WTC11 (cell line): ENCODE measurements around the gene KDM3B. TPM values are rescaled to one million over a fixed set of nuclear protein-coding genes. Genes with fewer than 3 reads are reported as not detected.

Source experiments
- ATAC-seq: fragments of 200-7000 bp; cut with Tn5 transposase; 2 replicates; pipeline ENCODE4 v1.10.0; 2021; ENCODE audit warnings: mild to moderate bottlenecking, moderate library complexity
- CTCF ChIA-PET: fragments of 300-600 bp; sonication (Branson Sonifier 250); formaldehyde crosslinking; loops from one replicate; lab custom pipeline; 2021; ENCODE audit warnings: antibody characterized with exemption; lab: Charles Lee
- POLR2A ChIA-PET: fragments of 350-600 bp; sonication (Branson Sonifier 250); formaldehyde crosslinking; loops from one replicate; lab custom pipeline; 2021; ENCODE audit warnings: antibody characterized with exemption; lab: Charles Lee
- DNase-seq: peaks from one replicate; pipeline ENCODE4 v3.0.0; 2021; ENCODE audit warnings: low spot score
- H3K27ac Mint-ChIP-seq: 2 replicates; pipeline ENCODE4 v1.8.0; 2021; ENCODE audit warnings: mixed read lengths
- H3K27me3 Mint-ChIP-seq: 2 replicates; pipeline ENCODE4 v1.8.0; 2021; ENCODE audit warnings: low read depth, mild to moderate bottlenecking, moderate library complexity, mixed read lengths
- H3K36me3 Mint-ChIP-seq: 2 replicates; pipeline ENCODE4 v1.8.0; 2021; ENCODE audit warnings: mixed read lengths
- H3K4me1 Mint-ChIP-seq: 2 replicates; pipeline ENCODE4 v1.8.0; 2022; ENCODE audit warnings: mixed read lengths
- H3K4me3 Mint-ChIP-seq: 2 replicates; pipeline ENCODE4 v1.8.0; 2021; ENCODE audit warnings: mild to moderate bottlenecking, moderate library complexity, mixed read lengths
- H3K9me3 Mint-ChIP-seq: 2 replicates; pipeline ENCODE4 v1.8.0; 2021; ENCODE audit warnings: mixed read lengths
- FOXP1 ChIP-seq: sonication (generic); formaldehyde crosslinking; IDR thresholded peaks from 2 replicates; pipeline ENCODE4 v1.8.0; 2022; ENCODE audit warnings: missing genetic modification reagents, mild to moderate bottlenecking, moderate library complexity, borderline replicate concordance
- GTF2I ChIP-seq: fragments of 250-450 bp; sonication (Bioruptor Pico); conservative IDR thresholded peaks from 2 replicates; pipeline ENCODE4 v1.4.0; 2021; ENCODE audit warnings: mild to moderate bottlenecking
- JAZF1 ChIP-seq: fragments of 250-450 bp; sonication (Bioruptor Pico); IDR thresholded peaks from 2 replicates; pipeline ENCODE4 v1.9.0; 2021; ENCODE audit warnings: moderate library complexity, mild to moderate bottlenecking, inconsistent platforms
- JUN ChIP-seq: sonication (generic); formaldehyde crosslinking; IDR thresholded peaks from 2 replicates; pipeline ENCODE4 v1.8.0; 2023; ENCODE audit warnings: mild to moderate bottlenecking, missing genetic modification reagents
- KAT7 ChIP-seq: sonication (generic); formaldehyde crosslinking; IDR thresholded peaks from 2 replicates; pipeline ENCODE4 v1.8.1; 2023; ENCODE audit warnings: missing genetic modification reagents, mild to moderate bottlenecking, borderline replicate concordance
- NR2C2 ChIP-seq: sonication (generic); formaldehyde crosslinking; IDR thresholded peaks from 2 replicates; pipeline ENCODE4 v1.8.0; 2022; ENCODE audit warnings: mild to moderate bottlenecking, missing genetic modification reagents
- RORB ChIP-seq: fragments of 250-450 bp; sonication (Bioruptor Pico); IDR thresholded peaks from 2 replicates; pipeline ENCODE4 v1.9.0; 2021; ENCODE audit warnings: mild to moderate bottlenecking
- ZNF317 ChIP-seq: sonication (generic); formaldehyde crosslinking; IDR thresholded peaks from 2 replicates; pipeline ENCODE4 v1.8.1; 2023; ENCODE audit warnings: low read depth, mild to moderate bottlenecking, moderate library complexity, missing genetic modification reagents, borderline replicate concordance
- total RNA-seq: library from RNA; stranded (reverse); gene quantifications from 3 replicates; pipeline ENCODE4 v1.2.3, GENCODE V29; 2021
- TF ChIP-seq, protein P1 (sequence below): sonication (generic); formaldehyde crosslinking; IDR thresholded peaks from 2 replicates; pipeline ENCODE4 v1.8.0; 2022; ENCODE audit warnings: mild to moderate bottlenecking, missing genetic modification reagents
- TF ChIP-seq, protein P2 (sequence below): sonication (generic); formaldehyde crosslinking; conservative IDR thresholded peaks from 2 replicates; pipeline ENCODE4 v1.8.1; 2023; ENCODE audit warnings: mild to moderate bottlenecking, low read depth, missing genetic modification reagents, moderate library complexity
- TF ChIP-seq, protein P3 (sequence below): sonication (generic); formaldehyde crosslinking; IDR thresholded peaks from 2 replicates; pipeline ENCODE4 v1.8.1; 2023; ENCODE audit warnings: mild to moderate bottlenecking, missing genetic modification reagents, borderline replicate concordance
- TF ChIP-seq, protein P4 (sequence below): sonication (generic); formaldehyde crosslinking; IDR thresholded peaks from 2 replicates; pipeline ENCODE4 v1.8.1; 2023; ENCODE audit warnings: mild to moderate bottlenecking, moderate library complexity, missing genetic modification reagents
- TF ChIP-seq, protein P5 (sequence below): fragments of 250-450 bp; sonication (Bioruptor Pico); IDR thresholded peaks from 2 replicates; pipeline ENCODE4 v1.9.0; 2021; ENCODE audit warnings: mild to moderate bottlenecking
- TF ChIP-seq, protein P6 (sequence below): fragments of 250-450 bp; sonication (Bioruptor Pico); conservative IDR thresholded peaks from 2 replicates; pipeline ENCODE4 v1.9.0; 2021; ENCODE audit warnings: mild to moderate bottlenecking
- TF ChIP-seq, protein P7 (sequence below): sonication (generic); formaldehyde crosslinking; IDR thresholded peaks from 2 replicates; pipeline ENCODE4 v1.8.0; 2023; ENCODE audit warnings: missing genetic modification reagents, mild to moderate bottlenecking, borderline replicate concordance
- TF ChIP-seq, protein P8 (sequence below): fragments of 250-450 bp; sonication (Bioruptor Pico); IDR thresholded peaks from 2 replicates; pipeline ENCODE4 v1.9.0; 2021; ENCODE audit warnings: mild to moderate bottlenecking

Gene KDM3B
- total RNA-seq, 1 experiment from 2014 or later, result 87.9 TPM

DNA sequence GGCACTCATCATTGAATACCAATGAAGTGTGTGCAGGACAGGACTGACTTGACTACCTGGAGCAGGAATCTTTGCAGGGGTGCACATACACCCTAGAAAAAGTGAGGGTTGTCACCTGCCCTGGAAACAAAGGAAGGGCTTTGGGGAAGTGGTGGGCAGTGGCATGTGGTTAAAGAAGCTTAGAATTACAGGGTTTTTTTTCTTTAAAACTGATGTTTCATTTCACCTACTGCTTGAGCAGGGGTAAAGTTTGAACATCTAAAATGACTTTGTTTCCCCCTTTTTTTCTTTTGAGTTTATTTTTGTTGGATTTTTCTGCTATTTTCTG lies 2.0 kb upstream of the KDM3B start:
- no peak for ATAC-seq
- no peak for DNase-seq
- H3K9me3 Mint-ChIP-seq, result peaks cover 10% of the 10 kb centered on the region
- H3K27ac Mint-ChIP-seq, result peak overlapping the region; percentile 50
- H3K4me3 Mint-ChIP-seq, result no peak overlapping the region
- no peaks in the 10 kb centered on the region for H3K27me3 Mint-ChIP-seq
- POLR2A ChIA-PET, result interaction anchor here (1.6 to 4.9 kb wide), 3 partner anchors 12 to 114 kb away, joined by 4 to 61 read pairs (median 6); partner anchors contain the start of genes EGR1 and FAM53C
- H3K4me1 Mint-ChIP-seq, result peaks cover 20% of the 10 kb centered on the region
- CTCF ChIA-PET, result interaction anchor here (0.9 to 5.1 kb wide), 2 partner anchors 19 to 135 kb away, joined by 3 to 63 read pairs; partner anchors contain the start of genes CDC23 and CDC25C
- peaks cover 35% of the 10 kb centered on the region for H3K36me3 Mint-ChIP-seq
- TF ChIP-seq, protein P1, sequence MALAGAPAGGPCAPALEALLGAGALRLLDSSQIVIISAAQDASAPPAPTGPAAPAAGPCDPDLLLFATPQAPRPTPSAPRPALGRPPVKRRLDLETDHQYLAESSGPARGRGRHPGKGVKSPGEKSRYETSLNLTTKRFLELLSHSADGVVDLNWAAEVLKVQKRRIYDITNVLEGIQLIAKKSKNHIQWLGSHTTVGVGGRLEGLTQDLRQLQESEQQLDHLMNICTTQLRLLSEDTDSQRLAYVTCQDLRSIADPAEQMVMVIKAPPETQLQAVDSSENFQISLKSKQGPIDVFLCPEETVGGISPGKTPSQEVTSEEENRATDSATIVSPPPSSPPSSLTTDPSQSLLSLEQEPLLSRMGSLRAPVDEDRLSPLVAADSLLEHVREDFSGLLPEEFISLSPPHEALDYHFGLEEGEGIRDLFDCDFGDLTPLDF (CRISPR knock-in tag), result no peak
- TF ChIP-seq GTF2I (CRISPR knock-in tag), result no peak
- no peak for TF ChIP-seq FOXP1
- TF ChIP-seq, protein P2, sequence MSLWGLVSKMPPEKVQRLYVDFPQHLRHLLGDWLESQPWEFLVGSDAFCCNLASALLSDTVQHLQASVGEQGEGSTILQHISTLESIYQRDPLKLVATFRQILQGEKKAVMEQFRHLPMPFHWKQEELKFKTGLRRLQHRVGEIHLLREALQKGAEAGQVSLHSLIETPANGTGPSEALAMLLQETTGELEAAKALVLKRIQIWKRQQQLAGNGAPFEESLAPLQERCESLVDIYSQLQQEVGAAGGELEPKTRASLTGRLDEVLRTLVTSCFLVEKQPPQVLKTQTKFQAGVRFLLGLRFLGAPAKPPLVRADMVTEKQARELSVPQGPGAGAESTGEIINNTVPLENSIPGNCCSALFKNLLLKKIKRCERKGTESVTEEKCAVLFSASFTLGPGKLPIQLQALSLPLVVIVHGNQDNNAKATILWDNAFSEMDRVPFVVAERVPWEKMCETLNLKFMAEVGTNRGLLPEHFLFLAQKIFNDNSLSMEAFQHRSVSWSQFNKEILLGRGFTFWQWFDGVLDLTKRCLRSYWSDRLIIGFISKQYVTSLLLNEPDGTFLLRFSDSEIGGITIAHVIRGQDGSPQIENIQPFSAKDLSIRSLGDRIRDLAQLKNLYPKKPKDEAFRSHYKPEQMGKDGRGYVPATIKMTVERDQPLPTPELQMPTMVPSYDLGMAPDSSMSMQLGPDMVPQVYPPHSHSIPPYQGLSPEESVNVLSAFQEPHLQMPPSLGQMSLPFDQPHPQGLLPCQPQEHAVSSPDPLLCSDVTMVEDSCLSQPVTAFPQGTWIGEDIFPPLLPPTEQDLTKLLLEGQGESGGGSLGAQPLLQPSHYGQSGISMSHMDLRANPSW (CRISPR knock-in tag), result no peak
- TF ChIP-seq JUN (CRISPR knock-in tag), result no peak
- TF ChIP-seq JAZF1 (CRISPR knock-in tag), result no peak
- TF ChIP-seq NR2C2 (CRISPR knock-in tag), result no peak
- TF ChIP-seq, protein P3, sequence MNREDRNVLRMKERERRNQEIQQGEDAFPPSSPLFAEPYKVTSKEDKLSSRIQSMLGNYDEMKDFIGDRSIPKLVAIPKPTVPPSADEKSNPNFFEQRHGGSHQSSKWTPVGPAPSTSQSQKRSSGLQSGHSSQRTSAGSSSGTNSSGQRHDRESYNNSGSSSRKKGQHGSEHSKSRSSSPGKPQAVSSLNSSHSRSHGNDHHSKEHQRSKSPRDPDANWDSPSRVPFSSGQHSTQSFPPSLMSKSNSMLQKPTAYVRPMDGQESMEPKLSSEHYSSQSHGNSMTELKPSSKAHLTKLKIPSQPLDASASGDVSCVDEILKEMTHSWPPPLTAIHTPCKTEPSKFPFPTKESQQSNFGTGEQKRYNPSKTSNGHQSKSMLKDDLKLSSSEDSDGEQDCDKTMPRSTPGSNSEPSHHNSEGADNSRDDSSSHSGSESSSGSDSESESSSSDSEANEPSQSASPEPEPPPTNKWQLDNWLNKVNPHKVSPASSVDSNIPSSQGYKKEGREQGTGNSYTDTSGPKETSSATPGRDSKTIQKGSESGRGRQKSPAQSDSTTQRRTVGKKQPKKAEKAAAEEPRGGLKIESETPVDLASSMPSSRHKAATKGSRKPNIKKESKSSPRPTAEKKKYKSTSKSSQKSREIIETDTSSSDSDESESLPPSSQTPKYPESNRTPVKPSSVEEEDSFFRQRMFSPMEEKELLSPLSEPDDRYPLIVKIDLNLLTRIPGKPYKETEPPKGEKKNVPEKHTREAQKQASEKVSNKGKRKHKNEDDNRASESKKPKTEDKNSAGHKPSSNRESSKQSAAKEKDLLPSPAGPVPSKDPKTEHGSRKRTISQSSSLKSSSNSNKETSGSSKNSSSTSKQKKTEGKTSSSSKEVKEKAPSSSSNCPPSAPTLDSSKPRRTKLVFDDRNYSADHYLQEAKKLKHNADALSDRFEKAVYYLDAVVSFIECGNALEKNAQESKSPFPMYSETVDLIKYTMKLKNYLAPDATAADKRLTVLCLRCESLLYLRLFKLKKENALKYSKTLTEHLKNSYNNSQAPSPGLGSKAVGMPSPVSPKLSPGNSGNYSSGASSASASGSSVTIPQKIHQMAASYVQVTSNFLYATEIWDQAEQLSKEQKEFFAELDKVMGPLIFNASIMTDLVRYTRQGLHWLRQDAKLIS, result no peak
- no peak for TF ChIP-seq RORB (CRISPR knock-in tag)
- TF ChIP-seq, protein P4, sequence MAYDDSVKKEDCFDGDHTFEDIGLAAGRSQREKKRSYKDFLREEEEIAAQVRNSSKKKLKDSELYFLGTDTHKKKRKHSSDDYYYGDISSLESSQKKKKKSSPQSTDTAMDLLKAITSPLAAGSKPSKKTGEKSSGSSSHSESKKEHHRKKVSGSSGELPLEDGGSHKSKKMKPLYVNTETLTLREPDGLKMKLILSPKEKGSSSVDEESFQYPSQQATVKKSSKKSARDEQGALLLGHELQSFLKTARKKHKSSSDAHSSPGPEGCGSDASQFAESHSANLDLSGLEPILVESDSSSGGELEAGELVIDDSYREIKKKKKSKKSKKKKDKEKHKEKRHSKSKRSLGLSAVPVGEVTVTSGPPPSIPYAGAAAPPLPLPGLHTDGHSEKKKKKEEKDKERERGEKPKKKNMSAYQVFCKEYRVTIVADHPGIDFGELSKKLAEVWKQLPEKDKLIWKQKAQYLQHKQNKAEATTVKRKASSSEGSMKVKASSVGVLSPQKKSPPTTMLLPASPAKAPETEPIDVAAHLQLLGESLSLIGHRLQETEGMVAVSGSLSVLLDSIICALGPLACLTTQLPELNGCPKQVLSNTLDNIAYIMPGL, result no peak
- TF ChIP-seq, protein P5, sequence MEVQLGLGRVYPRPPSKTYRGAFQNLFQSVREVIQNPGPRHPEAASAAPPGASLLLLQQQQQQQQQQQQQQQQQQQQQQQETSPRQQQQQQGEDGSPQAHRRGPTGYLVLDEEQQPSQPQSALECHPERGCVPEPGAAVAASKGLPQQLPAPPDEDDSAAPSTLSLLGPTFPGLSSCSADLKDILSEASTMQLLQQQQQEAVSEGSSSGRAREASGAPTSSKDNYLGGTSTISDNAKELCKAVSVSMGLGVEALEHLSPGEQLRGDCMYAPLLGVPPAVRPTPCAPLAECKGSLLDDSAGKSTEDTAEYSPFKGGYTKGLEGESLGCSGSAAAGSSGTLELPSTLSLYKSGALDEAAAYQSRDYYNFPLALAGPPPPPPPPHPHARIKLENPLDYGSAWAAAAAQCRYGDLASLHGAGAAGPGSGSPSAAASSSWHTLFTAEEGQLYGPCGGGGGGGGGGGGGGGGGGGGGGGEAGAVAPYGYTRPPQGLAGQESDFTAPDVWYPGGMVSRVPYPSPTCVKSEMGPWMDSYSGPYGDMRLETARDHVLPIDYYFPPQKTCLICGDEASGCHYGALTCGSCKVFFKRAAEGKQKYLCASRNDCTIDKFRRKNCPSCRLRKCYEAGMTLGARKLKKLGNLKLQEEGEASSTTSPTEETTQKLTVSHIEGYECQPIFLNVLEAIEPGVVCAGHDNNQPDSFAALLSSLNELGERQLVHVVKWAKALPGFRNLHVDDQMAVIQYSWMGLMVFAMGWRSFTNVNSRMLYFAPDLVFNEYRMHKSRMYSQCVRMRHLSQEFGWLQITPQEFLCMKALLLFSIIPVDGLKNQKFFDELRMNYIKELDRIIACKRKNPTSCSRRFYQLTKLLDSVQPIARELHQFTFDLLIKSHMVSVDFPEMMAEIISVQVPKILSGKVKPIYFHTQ (CRISPR knock-in tag), result no peak
- TF ChIP-seq, protein P6, sequence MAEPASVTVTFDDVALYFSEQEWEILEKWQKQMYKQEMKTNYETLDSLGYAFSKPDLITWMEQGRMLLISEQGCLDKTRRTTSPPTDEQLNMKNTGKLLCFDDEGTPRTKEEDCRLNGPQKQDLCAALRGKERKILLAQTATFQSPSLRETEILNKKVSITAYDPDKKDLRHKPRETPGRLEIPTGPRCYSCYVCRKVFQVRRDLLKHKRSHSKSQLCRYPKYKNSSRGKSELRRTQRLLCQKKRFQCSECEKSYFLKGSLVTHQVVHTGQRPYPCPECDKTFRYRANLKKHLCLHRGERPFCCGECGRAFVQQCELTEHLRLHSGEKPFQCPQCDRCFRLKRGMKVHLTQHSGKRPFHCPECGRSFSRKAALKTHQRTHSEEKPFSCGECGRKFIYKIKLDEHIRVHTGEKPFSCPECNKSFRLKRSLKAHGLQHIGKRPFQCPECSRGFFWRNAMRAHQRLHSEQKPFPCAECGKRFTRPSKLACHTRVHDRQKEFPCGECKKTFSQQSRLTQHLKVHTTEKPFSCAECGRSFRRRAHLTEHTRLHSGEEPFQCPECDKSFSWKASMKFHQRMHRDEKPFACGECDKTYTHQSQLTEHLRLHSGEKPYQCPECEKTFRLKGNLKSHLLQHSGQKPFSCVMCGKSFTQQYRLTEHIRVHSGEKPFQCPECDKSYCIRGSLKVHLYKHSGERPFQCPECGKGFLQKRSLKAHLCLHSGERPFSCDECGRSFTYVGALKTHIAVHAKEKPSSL (CRISPR knock-in tag), result no peak
- no peak for TF ChIP-seq KAT7 (CRISPR knock-in tag)
- no peak for TF ChIP-seq ZNF317 (CRISPR knock-in tag)
- TF ChIP-seq, protein P7, sequence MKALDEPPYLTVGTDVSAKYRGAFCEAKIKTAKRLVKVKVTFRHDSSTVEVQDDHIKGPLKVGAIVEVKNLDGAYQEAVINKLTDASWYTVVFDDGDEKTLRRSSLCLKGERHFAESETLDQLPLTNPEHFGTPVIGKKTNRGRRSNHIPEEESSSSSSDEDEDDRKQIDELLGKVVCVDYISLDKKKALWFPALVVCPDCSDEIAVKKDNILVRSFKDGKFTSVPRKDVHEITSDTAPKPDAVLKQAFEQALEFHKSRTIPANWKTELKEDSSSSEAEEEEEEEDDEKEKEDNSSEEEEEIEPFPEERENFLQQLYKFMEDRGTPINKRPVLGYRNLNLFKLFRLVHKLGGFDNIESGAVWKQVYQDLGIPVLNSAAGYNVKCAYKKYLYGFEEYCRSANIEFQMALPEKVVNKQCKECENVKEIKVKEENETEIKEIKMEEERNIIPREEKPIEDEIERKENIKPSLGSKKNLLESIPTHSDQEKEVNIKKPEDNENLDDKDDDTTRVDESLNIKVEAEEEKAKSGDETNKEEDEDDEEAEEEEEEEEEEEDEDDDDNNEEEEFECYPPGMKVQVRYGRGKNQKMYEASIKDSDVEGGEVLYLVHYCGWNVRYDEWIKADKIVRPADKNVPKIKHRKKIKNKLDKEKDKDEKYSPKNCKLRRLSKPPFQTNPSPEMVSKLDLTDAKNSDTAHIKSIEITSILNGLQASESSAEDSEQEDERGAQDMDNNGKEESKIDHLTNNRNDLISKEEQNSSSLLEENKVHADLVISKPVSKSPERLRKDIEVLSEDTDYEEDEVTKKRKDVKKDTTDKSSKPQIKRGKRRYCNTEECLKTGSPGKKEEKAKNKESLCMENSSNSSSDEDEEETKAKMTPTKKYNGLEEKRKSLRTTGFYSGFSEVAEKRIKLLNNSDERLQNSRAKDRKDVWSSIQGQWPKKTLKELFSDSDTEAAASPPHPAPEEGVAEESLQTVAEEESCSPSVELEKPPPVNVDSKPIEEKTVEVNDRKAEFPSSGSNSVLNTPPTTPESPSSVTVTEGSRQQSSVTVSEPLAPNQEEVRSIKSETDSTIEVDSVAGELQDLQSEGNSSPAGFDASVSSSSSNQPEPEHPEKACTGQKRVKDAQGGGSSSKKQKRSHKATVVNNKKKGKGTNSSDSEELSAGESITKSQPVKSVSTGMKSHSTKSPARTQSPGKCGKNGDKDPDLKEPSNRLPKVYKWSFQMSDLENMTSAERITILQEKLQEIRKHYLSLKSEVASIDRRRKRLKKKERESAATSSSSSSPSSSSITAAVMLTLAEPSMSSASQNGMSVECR (CRISPR knock-in tag), result no peak
- TF ChIP-seq, protein P8, sequence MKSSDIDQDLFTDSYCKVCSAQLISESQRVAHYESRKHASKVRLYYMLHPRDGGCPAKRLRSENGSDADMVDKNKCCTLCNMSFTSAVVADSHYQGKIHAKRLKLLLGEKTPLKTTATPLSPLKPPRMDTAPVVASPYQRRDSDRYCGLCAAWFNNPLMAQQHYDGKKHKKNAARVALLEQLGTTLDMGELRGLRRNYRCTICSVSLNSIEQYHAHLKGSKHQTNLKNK (CRISPR knock-in tag), result no peak
